NT2/D1 (cell line): Measurements from ENCODE around the gene CREB3L2.

Experiments used
- DNase-seq: peaks from one replicate; pipeline ENCODE4 v3.0.0-alpha.2; 2011; ENCODE audit warnings: low read depth, low spot score
- H3K27me3 ChIP-seq: 2 replicates; pipeline ENCODE4 v1.6.0; 2011; ENCODE audit warnings: mild to moderate bottlenecking; ENCODE audit not compliant: insufficient read length, insufficient read depth
- H3K36me3 ChIP-seq: 2 replicates; pipeline ENCODE4 v1.6.1; 2011; ENCODE audit warnings: mild to moderate bottlenecking, low read length, mixed read lengths; ENCODE audit not compliant: insufficient read depth, insufficient read length
- H3K4me1 ChIP-seq: 2 replicates; pipeline ENCODE4 v1.5.1; 2011; ENCODE audit not compliant: insufficient read depth, insufficient read length
- H3K4me3 ChIP-seq: 2 replicates; pipeline ENCODE4 v1.5.1; 2011; ENCODE audit warnings: low read depth; ENCODE audit not compliant: insufficient read length
- H3K9ac ChIP-seq: 2 replicates; pipeline ENCODE4 v1.6.0; 2011; ENCODE audit warnings: low read depth; ENCODE audit not compliant: insufficient read length
- H3K9me3 ChIP-seq: 2 replicates; pipeline ENCODE4 v1.5.1; 2011; ENCODE audit warnings: mild to moderate bottlenecking, low read length; ENCODE audit not compliant: insufficient read depth
- SUZ12 ChIP-seq: IDR thresholded peaks from 2 replicates; pipeline ENCODE4 v1.6.1; 2011; ENCODE audit not compliant: insufficient read length, insufficient read depth; ENCODE audit errors: extremely low read depth
- YY1 ChIP-seq: IDR thresholded peaks from 2 replicates; pipeline ENCODE4 v1.6.1; 2011; ENCODE audit not compliant: insufficient read length, insufficient read depth
- ZNF274 ChIP-seq: IDR thresholded peaks from 2 replicates; pipeline ENCODE4 v1.6.1; 2011; ENCODE audit warnings: mild to moderate bottlenecking, low read depth, low read length

The CREB3L2 gene

DNA sequence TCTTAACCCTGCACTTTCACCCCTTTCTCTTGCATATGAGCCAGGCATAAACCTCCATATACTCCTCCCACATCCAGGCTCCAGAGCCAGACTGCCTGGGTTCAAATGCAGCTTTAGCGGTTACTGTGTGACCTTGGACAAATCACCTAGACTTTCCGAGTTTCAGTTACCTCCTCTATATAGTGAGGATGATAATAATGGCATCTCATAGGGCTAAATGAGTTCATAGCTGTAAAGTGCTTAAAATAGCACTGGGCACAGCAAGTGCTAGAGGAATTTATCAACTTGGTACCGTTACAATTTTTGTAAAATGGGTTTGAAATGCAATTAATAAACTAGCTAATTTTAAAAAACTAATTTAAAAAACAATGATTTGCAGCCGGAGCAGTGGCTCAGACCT is 101.7 kb downstream of the CREB3L2 start:
- TF ChIP-seq SUZ12 (no peak), ZNF274 (no peak), YY1 (no peak)

DNA sequence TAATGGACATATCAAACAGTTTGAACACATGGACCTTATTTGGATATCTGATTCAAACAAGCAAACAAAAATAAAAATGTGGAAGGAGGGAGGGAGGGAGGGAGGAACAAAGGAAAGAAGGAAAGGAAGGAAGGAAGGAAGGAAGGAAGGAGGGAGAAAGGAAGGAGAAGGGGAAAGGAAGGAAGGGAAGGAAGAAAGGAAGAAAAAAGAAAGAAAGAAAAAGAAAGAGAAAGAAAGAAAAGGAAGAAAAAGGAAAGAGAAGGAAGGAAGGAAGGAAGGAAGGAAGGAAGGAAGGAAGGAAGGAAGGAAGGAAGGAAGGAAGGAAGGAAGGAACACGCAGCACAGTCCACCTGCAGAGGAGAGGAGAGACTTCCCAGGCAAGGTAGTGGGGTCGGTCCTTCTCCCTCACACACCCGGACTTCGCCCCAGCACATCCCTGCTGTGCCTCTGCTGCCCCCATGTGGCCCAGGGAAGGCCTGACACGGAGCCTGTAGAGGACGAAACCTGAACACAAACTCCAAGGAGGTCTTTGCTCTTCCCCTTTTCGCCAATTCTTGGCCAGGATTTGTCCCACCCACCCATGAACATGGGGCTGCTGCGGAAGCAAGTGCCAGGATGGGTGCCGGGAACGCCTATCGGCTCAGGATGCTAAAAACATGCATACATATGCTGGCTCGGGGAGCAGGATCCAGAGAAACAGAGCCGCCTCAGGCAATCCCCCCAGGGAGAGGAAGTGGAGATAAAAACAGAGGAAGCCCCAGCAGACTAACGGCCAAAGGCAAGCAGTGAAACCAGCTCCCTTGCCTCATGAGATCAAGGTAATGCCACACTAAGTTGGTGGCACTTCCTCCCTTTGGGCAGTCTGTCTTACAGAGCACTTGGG is 102.8 kb downstream of the CREB3L2 start:
- no peaks in the 10 kb centered on the region for H3K4me1 ChIP-seq
- H3K27me3 ChIP-seq: no peaks in the 10 kb centered on the region
- no peak overlapping the region for H3K9ac ChIP-seq
- H3K4me3 ChIP-seq: no peak overlapping the region
- H3K9me3 ChIP-seq: no peaks in the 10 kb centered on the region
- TF ChIP-seq SUZ12 (no peak), YY1 (no peak), ZNF274 (no peak)
- DNase-seq: peak; percentile 85
- H3K36me3 ChIP-seq: peaks cover 52% of the 10 kb centered on the region

More for the DNA sequence above, 101.7 kb downstream of the CREB3L2 start:
- Histone ChIP-seq H3K36me3 (peaks cover 45% of the 10 kb centered on the region), H3K27me3 (no peaks in the 10 kb centered on the region), H3K4me1 (no peaks in the 10 kb centered on the region), H3K4me3 (no peak overlapping the region), H3K9ac (no peak overlapping the region), H3K9me3 (no peaks in the 10 kb centered on the region)
- no peak for DNase-seq

DNA sequence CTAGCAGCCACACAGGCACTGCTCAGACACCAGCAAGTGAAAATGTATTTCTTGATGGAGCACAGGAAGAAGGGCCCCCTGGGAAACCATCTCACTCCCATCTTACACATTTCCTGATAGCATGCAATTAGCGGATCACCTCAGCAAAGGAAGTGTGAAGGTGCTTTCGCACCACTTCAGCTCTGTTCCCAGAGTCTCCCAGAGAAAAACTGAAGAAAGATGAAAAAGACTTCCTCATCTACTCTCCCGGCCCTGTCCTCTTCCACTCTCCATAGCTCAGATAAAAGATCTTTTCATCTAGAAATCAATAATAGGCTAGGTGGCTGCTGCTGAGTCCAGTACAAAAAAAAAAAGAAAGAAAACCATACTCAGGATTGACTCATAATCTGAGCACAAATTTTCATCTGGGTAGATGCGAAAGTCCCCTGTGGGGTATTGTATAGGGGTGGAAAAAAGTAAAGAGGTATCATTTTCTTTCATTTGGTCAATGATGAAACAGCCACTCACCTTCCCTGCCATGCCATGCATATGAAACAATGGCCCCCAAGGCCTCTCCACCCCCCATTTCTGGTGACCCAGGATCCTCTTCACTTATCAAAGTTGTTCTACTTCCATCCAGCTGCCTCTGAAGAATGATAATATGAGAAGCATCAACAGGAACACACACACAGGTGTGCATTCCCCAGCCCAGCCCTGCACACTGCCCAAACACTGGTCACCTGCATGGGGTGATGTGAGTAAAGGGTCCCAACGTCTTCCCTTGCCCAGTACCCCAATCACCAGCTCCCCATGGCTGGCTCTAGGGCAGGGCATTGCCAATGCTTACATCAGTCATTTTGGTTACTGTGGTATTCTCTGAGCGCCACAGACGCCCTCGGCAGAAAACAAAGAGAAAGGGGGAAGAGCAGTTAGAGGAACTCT is 106.3 kb downstream of the CREB3L2 start:
- H3K9me3 ChIP-seq: no peaks in the 10 kb centered on the region
- H3K9ac ChIP-seq: no peak overlapping the region
- H3K36me3 ChIP-seq: peaks cover 33% of the 10 kb centered on the region
- no peaks in the 10 kb centered on the region for H3K27me3 ChIP-seq
- TF ChIP-seq YY1 (no peak), SUZ12 (no peak), ZNF274 (no peak)
- DNase-seq: no peak
- no peak overlapping the region for H3K4me3 ChIP-seq
- H3K4me1 ChIP-seq: no peaks in the 10 kb centered on the region

DNA sequence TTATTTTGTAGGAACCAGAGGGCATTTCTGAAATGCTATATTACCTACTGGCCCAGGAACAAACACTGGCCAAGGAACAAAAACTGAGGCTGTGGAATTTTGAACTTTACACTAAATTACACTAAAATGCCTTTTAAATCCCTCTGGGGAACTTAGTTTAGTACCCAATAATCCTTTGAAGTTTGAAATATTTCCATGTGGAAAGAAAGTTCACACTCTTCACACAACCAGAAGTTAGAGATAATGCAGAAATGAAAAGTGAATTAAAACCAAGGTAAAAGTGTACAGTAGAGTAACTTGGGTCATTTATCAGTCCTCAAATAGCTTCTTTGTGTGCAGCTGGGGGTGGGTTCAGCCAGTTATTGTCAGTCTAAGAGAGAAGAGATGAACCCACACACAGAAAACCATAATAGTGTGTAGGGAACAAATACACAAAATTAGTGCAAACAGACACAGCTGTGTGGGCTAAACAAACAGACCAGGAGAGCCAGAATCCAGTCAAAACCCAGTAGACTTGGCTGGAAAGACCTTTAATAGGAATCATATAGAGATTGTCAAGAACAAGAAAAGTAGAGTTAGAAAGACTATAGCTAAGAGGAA is 108.6 kb downstream of the CREB3L2 start:
- peaks cover 26% of the 10 kb centered on the region for H3K36me3 ChIP-seq
- no peak overlapping the region for H3K9ac ChIP-seq
- H3K4me1 ChIP-seq: no peaks in the 10 kb centered on the region
- TF ChIP-seq SUZ12 (no peak), YY1 (no peak), ZNF274 (no peak)
- H3K4me3 ChIP-seq: no peak overlapping the region
- DNase-seq: no peak
- H3K9me3 ChIP-seq: no peaks in the 10 kb centered on the region
- H3K27me3 ChIP-seq: no peaks in the 10 kb centered on the region

DNA sequence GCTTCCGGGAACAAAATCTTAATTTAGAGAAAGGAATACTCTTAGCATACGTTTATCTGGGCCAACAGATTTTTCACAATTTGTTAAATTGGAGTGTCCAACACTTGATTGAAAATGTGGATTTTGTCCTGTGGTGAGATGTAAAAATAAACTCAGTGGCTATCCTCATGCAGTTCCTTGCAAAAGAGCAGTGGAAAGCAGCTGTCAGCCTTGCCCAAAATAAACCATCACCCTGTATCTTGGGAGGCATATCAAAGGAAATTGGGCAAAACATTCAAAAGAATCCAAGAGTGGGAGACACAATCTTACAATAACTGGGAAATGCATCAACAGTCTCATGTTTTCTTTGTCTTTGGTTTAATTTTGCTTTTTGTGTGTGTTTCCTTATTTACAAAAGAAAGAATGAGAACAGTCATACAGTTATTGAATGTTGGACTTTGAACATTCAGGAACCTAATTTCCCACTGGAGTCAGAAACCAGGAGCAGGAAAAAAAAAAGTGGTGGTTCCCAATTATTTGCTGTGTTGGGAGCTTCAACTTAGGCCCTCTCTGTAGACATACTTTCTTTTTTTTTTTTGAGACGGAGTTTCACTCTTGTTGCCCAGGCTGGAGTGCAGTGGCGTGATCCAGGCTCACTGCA is 110.8 kb downstream of the CREB3L2 start:
- H3K4me1 ChIP-seq: no peaks in the 10 kb centered on the region
- no peak for DNase-seq
- H3K9me3 ChIP-seq: no peaks in the 10 kb centered on the region
- no peak overlapping the region for H3K9ac ChIP-seq
- no peak overlapping the region for H3K4me3 ChIP-seq
- H3K27me3 ChIP-seq: no peaks in the 10 kb centered on the region
- TF ChIP-seq SUZ12: no peak
- TF ChIP-seq YY1: no peak
- TF ChIP-seq ZNF274: no peak
- H3K36me3 ChIP-seq: peaks cover 25% of the 10 kb centered on the region

DNA sequence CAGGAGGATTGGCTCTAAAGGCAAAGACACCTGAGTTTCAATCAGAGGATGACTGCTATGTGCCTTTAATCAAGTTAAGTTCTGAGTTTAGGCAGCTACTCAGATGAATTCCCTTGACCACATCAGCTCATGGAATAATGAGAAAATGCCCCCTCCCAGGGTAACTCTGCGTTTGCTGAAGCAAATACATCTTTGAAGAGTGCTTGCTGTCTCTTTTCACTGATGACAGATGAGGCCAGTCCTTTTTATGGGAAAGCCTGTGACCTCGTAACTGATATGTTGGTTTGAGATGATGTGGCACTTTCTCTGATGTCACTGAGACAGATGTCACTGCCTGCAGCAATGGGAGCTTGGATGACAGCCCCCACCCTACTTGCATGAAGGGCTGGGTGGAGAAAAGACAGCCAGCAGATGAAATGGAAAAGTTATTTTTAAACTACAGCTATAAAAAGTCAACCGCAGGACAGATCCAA is 111.4 kb downstream of the CREB3L2 start:
- H3K4me3 ChIP-seq: no peak overlapping the region
- no peak overlapping the region for H3K9ac ChIP-seq
- no peak for DNase-seq
- H3K4me1 ChIP-seq: no peaks in the 10 kb centered on the region
- H3K36me3 ChIP-seq: peaks cover 22% of the 10 kb centered on the region
- no peak for TF ChIP-seq ZNF274
- TF ChIP-seq YY1: no peak
- TF ChIP-seq SUZ12: no peak
- no peaks in the 10 kb centered on the region for H3K27me3 ChIP-seq
- H3K9me3 ChIP-seq: no peaks in the 10 kb centered on the region

DNA sequence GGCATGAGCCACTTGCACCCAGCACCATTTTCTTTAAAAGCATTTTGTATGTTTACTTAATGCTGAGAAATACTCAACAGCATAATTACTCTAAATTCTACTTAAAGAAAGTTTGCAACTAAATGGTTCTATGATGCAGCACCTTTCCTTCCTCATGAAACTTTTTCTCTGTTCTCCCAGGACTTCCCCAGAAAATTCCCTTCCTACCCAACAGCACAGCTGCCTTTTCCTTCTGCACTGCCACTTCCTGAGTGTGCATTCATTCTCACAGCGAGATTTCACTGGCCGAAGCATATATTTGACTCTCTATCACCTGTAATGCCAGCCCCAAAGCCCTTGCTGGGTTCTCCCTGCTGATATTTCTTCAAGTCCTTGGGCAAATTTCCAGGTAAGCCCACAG is 113.6 kb downstream of the CREB3L2 start:
- peaks cover 20% of the 10 kb centered on the region for H3K36me3 ChIP-seq
- TF ChIP-seq SUZ12 (no peak), ZNF274 (no peak)
- no peaks in the 10 kb centered on the region for H3K9me3 ChIP-seq
- H3K9ac ChIP-seq: no peak overlapping the region
- no peak overlapping the region for H3K4me3 ChIP-seq
- no peak for DNase-seq
- H3K4me1 ChIP-seq: no peaks in the 10 kb centered on the region
- no peaks in the 10 kb centered on the region for H3K27me3 ChIP-seq
